Stimulated activated CD8-positive, alpha-beta memory T cell treated with anti-CD3 and anti-CD28 coated beads, Interleukin-15, amount 100 ng/mL, for 4 hours (primary cell): ENCODE measurements around the gene TGFBRAP1.
A peak's percentile ranks its signal among the peaks of the same experiment; 100 is the strongest.

ENCODE experiments used
- DNase-seq, 2 donors: peaks; one replicate each; pipeline ENCODE4 v3.0.0-alpha.2; 2020; ENCODE audit warnings: low read depth in 2 of 2

The TGFBRAP1 gene

GRCh38 chr2:105238664-105239240, 90.8 kb downstream of the TGFBRAP1 start:
- no peak for DNase-seq

GRCh38 chr2:105237045-105237765, 92.3 kb downstream of the TGFBRAP1 start:
- DNase-seq = no peak

- DNase-seq = no peak
These were observed 93.5 kb downstream of the TGFBRAP1 start for GRCh38 chr2:105236060-105236424.

GRCh38 chr2:105235388-105236059, 94.0 kb downstream of the TGFBRAP1 start:
- peak; percentile 13 to 15 for DNase-seq

GRCh38 chr2:105231232-105231619, 98.3 kb downstream of the TGFBRAP1 start:
- DNase-seq = no peak

- no peak for DNase-seq
These were observed 105.1 kb downstream of the TGFBRAP1 start for GRCh38 chr2:105224444-105224843.

GRCh38 chr2:105220604-105221003, 108.9 kb downstream of the TGFBRAP1 start:
- DNase-seq = no peak

- DNase-seq = no peak
These were observed 113.8 kb downstream of the TGFBRAP1 start for GRCh38 chr2:105215586-105216192.
